Activated CD4-positive, alpha-beta T cell treated with anti-CD3 and anti-CD28 coated beads, Interleukin-2, amount 50 U/mL, for 4 hours (primary cell): ENCODE results near the gene REG1B.

ENCODE experiments used
- DNase-seq, 2 experiments: peaks; one replicate each; pipeline ENCODE4 v3.0.0-alpha.2; 2020

The REG1B gene, protein sequence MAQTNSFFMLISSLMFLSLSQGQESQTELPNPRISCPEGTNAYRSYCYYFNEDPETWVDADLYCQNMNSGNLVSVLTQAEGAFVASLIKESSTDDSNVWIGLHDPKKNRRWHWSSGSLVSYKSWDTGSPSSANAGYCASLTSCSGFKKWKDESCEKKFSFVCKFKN

DNA sequence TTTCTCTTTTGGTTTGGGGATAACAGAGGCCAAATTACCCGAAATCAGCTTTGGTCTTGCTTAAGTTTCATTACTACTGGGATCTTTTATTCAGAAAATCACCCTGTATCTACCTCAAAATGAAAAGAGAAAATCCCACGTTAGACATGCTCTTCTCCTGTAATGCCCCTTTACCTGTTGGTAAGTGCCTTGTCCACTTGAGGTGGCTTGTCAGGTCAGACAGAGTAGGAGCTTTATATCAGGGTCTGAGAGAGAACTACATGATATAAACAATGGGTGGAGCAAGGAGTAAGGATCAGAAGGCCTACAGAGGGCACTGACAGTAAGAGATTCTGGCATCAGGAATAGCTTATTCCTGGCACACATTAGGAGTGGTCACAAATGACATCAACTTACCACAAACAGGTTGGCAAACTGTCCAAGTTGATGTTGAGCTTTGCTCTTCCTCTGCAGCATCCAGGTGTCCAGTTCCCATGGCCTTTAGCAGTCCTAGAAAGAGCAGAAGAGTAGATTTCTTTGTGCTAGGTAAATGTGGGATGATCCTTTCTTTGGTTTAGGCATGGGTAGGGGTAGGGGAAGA lies at the start of gene REG1B:
Gene REG1B, minus strand, starts transcription at position 209 of the 580 bp plus-strand sequence. CDS start 381 bp downstream, outside the sequence.
- DNase-seq, result no peak

DNA sequence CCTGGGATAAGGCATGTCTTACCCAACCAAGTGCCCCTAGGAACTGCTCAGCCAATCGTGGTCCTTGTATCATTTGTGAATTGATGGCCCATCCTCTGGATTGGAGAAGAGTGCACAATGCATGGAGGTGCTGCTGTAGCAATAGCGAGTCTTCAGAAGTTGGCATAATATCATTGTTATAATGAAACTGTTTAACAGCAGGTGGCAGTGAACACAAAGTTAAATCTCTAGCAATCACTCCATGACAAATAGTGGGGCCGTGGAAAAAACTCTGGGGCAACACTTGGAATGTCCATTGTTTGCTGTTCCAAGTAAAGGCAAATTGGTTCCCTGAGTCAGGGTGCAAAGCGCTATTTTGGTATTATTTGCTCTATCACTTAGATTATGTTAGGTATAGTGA lies 43.9 kb upstream of the REG1B start:
- DNase-seq, result no peak

- no peak for DNase-seq
Measured at GRCh38 chr2:79129804-79130203, 42.0 kb upstream of the REG1B start.

- DNase-seq, result no peak
Measured at GRCh38 chr2:79129260-79129659, 41.5 kb upstream of the REG1B start.

DNA sequence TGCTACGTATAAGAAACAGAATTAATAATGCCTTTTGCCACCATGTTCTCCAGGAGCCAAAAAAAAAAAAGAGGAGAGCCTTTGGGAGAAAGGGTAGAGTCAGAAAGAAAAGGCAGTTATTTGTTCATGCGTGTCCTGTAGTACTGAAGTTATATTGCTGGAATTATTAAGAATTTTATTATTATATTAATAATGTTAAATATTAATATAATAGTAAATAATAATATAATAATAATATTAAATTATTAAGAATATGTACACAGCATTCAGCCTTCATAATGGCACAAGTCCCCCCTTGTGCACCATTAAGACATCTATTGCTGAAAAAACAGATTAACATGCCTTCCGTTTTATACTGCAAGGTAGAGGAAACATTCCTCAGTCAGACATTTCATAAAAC lies 40.6 kb upstream of the REG1B start:
- DNase-seq, result no peak

- DNase-seq, result no peak
Measured at GRCh38 chr2:79125721-79125985, 37.9 kb upstream of the REG1B start.

DNA sequence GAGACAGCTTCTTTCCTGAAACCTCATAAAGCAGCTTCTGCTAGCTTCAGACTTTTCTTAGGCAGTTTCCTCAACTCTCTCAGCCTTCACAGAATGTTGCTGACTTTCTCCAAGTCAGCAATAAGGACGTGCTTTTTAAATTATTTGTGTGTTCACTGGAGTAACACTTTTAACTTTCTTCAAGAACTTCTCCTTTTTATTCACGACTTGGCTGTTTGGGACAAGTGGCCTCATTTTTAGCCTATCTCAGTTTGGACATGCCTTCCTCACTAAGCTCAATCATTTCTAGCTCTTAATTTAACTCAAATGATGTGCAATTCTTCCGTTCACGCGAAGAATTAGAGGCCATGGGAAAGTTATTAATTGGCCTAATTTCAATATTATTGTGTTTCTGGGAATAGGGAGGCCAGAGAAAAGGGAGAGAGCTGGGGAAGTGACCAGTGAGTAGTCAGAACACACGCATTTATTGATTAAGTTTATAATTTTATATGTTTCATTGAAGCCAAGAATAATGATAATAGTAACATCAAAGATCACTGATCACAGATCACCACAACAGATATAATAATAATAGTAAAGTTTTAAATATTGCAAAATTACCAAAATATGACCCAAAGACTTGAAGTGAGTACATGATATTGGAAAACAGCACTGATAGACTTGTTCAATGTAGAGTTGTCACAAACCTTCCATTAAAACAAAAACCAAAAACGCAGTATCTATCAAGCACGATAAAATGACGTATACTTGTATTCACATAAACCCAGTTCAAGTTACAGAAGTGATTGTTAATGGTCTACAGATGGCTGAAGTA lies 37.3 kb upstream of the REG1B start:
- no peak for DNase-seq

GRCh38 chr2:79122676-79123075 lies 34.9 kb upstream of the REG1B start:
- DNase-seq, result no peak

DNA sequence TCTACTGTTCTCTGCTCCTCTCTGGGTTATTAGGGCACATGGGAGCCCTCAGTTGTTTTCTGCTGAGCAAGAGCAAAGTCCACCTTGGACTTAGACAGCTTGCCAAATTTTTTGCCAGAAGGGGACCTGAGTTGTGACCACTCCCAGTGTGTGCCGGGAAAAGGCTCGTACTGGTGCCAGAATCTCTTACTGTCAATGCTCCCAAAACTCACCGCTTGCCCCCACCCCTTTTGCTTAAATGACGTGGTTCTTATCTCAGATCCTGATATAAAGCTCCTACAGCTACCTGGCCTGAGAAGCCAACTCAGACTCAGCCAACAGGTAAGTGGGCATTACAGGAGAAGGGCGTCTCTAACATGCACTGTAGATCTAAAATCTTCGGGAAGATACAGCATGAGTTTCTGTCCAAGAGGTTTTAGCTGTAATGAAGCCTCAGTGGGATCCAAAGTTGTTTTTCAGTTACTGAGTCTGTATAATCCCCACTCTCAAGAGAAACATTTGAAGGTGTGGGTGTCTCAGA lies 32.5 kb upstream of the REG1B start, which contains the start of gene REG1A:
Gene REG1A, plus strand, starts transcription at position 295 of the 520 bp plus-strand sequence. CDS start 374 bp downstream, outside the sequence.
- DNase-seq, result no peak

DNA sequence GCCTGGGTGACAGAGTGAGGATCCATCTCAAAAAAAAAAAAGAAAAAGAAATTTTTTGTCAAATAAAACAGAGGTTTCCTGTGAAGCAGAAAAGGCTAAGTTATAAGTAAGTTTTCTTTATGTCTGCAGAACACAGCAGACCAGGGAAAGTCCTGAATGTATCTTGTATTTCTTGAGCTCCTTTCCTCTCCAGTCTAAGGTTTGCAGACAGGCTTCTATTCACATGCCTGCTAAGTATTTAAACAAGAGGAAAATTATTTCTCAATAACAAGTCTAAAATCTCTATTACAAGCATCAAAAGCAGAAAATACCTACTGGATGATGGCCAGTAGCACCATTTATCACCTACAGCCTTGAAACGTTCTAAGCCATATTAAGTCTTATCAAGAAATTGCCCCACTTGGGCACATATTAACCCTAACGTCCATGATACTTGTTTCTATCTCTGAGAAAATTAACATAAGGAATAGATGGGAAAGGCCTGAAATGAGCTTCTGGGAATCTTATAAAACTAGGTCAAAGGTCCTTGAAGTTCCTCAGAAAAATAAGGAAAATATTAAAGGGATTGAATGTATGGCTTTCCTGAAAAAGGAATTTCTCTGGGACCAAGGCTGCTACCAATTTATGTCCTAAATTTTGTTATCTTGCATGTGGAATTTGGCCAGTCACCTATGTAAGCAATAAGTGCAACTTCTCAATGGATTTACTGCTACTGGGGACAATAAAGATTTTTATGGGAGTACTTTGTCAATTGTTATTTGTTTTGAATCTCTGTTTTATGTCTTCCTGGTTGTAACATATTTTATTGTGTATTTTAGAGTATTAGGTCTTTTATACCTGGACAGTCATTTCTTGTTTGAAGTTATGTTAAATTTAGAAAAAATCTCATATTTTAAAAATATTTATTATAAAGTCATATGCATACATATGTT lies 29.5 kb upstream of the REG1B start:
- DNase-seq, result no peak

DNA sequence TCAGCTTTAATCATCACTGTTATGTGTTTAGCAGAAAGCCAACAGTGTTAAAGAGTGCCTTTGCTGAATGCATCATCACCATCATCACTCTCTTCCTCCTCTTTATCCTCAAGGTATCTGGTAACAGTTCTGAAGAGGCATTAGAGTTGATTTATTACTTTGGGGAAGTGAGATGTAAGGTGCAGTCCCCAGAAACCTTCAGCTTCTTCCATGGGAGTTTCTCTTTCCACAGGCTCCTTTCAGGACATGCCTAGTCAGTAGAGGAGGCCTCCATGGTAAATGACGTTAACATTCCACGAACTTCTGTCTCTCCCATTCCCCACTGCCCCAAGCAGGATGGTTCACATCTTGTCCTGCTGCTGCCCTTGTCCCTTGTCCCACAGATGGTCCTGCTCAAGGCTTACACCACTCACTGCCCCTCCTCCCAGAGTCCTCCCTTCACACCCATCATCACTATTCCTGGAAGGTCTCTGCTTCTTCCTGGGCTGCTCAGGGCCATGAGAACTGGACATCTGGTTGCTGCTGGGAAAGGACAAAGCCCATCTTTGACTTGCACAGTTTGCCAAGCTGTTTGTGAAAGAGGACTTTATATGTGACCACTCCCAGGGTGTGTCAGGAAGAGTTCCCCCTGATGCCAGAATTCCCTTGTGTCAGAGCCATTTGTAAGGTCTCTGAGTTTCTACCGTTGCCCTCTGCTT lies 27.2 kb upstream of the REG1B start:
- no peak for DNase-seq

- DNase-seq, result no peak
Measured at GRCh38 chr2:79112269-79112668, 24.5 kb upstream of the REG1B start.

- DNase-seq, result no peak
Measured at GRCh38 chr2:79105259-79105658, 17.5 kb upstream of the REG1B start.

GRCh38 chr2:79103214-79103613 lies 15.4 kb upstream of the REG1B start:
- no peak for DNase-seq

DNA sequence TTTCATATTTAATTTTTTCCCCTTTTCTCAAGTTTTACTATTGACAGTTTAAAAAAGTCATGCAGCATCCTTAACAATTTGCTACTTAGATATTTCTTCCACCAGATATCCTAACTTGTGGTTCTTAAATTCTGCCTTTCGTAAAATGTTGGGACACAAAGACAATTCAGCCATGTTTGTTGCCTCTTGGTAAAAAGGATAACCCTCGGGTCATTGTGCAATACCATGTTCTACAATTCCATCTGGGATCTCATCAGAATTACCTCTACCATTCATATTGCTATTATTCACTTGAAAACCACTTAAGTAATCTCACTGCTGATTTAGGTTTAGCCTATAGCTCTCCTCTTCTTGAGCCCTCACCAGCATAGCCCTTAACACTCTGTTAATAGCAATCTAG lies 13.2 kb upstream of the REG1B start:
- no peak for DNase-seq

DNA sequence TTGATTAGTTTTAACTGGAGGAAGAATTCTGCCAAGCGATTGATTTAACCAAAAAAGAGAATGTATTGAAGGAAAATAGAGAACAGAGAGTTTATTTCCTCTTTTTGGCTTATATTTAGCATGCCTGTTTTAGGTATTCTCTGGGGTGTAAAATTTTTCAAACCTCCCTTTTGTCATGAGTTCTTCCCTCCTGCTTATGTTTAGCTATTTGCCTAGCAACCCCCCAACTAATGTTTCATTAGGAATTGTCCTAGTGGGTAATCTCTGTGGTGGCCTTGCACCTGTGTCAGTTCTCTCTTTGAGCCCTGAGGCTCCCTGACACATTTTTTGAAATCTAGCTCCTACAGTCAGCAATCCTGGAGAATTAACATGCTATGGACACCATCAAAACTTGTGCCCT lies 12.5 kb upstream of the REG1B start:
- DNase-seq, result no peak

DNA sequence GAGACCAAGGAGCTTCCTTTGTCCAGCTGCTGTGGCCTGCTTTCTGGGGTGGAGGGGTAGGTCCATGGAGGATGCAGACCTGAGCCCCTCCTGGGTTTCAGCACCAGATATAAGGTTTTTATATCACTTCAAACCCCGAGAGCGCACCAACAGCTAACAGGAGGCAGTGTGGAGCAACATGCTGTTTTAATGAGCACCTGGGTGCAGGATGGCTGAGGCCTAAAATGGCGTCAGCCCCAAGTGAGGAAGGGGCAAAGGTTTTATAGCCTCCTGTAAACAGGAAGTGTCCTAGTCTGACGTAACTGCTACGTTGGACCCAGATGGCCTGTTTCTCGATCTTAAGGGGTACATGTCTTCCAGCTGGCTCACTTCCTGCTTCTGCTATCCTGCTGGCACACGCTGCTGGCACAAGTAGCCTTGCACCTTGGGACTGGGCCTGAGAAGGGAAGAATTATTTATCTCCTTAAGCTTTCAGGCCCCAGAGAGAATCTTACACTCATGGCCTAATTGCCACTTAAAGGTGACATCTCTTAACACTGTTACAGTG lies 11.4 kb upstream of the REG1B start:
- no peak for DNase-seq

GRCh38 chr2:79097843-79098242 lies 10.1 kb upstream of the REG1B start:
- DNase-seq, result no peak

DNA sequence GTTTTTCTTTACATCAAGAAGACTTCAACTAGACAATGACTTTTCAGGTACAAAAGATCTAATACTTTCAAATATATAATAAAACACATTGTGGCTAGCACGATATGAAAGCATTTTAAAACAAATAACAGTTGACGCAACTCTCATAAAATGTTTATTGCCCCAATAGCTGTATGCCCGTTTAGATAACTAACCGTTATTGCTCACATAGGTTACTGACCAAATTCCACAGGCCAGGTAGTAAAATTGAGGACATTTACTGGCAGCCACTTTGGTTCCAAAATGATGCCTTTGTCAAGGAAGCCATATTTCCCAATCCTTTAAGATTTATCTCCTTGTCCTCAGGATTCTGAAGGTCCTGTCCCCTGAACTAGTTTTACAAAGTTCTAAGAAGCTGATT lies 2.9 kb upstream of the REG1B start:
- no peak for DNase-seq

DNA sequence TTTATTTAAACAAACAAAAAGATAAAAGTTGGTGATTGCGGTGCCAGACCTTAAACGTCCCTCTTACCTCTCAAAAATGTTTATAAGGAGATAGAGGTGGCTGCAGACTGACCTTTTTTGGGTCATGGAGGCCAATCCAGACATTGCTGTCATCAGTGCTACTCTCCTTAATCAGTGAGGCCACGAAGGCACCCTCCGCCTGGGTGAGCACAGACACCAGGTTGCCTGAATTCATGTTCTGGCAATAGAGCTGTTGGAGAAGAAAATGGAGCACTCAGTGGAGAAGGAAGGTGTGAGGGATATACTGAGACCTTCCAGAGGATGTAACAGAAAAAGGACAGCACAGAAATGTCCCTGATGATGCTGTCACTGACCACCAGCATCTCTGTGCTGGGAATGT lies 1.5 kb downstream of the REG1B start:
- DNase-seq, result no peak

DNA sequence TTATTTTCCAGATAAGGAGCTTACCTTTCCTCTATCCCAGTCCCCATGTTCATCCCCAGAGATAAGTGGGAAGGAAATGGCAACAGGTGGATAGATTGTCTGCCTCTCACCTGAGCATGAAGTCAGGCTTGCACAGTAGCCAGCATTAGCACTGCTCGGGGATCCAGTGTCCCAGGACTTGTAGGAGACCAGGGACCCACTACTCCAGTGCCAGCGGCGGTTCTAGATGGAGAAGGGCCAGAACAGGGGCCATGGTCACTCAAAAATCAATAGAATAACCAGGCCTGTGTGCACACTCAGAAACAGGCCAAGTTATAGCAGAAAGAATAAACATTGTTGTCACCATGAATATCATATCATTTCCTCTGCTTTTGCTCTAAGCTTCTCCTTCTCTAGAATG lies 2.4 kb downstream of the REG1B start:
- no peak for DNase-seq

- no peak for DNase-seq
Measured at GRCh38 chr2:79084495-79085135, 3.2 kb downstream of the REG1B start.
